Fibroblast of pulmonary artery (primary cell): Measurements from ENCODE around the gene CORO6.

ENCODE experiments used
- DNase-seq: peaks from one replicate; pipeline ENCODE4 v3.0.0-alpha.2; 2010; ENCODE audit warnings: low read depth
- H3K4me3 ChIP-seq: replicated peaks from 2 replicates; pipeline ENCODE4 v1.5.1; 2011; ENCODE audit warnings: low read depth, mild to moderate bottlenecking, control low read depth, low read length, moderate library complexity
- CTCF ChIP-seq: IDR thresholded peaks from 2 replicates; pipeline ENCODE4 v1.5.1; 2011; ENCODE audit warnings: mild to moderate bottlenecking, control low read depth, low read length, inconsistent platforms; ENCODE audit errors: missing control alignments

The CORO6 gene

GRCh38 chr17:29610395-29610794 is 12.3 kb downstream of the CORO6 start:
- no peak for DNase-seq
- H3K4me3 ChIP-seq = no peak overlapping the region
- TF ChIP-seq CTCF = no peak

GRCh38 chr17:29608986-29609385 is 13.7 kb downstream of the CORO6 start:
- TF ChIP-seq CTCF = no peak
- no peak for DNase-seq
- H3K4me3 ChIP-seq = no peak overlapping the region

- no peak for TF ChIP-seq CTCF
- no peak for DNase-seq
- H3K4me3 ChIP-seq = no peak overlapping the region
Observed at GRCh38 chr17:29607557-29608195, 15.0 kb downstream of the CORO6 start.

GRCh38 chr17:29603109-29603674 is 19.5 kb downstream of the CORO6 start:
- DNase-seq = no peak
- no peak for TF ChIP-seq CTCF
- no peak overlapping the region for H3K4me3 ChIP-seq

GRCh38 chr17:29597361-29598172 is 25.1 kb downstream of the CORO6 start:
- no peak for TF ChIP-seq CTCF
- no peak overlapping the region for H3K4me3 ChIP-seq
- DNase-seq = no peak

- no peak for TF ChIP-seq CTCF
- no peak overlapping the region for H3K4me3 ChIP-seq
- no peak for DNase-seq
Observed at GRCh38 chr17:29596811-29597210, 25.9 kb downstream of the CORO6 start.
